Uterus (tissue), 4 donors: Measurements from ENCODE around the gene TMEM106B. TPM values are rescaled to one million over a fixed set of nuclear protein-coding genes. Genes with fewer than 3 reads are reported as not detected.

ENCODE experiments used
- DNase-seq, 2 donors: peaks; one replicate each; pipeline ENCODE4 v3.0.0-alpha.2; 2019 to 2020
- H3K27ac ChIP-seq, 2 donors: fragments of 200-600 bp; sonication (generic); 1 replicate in 1 of 2; 2 replicates in 1 of 2; pipeline ENCODE4 v1.5.1; 2016 to 2018
- H3K27me3 ChIP-seq, 2 donors: fragments of 200-600 bp; sonication (generic); one replicate each; pipeline ENCODE4 v1.5.1; 2018 to 2019; ENCODE audit warnings: control low read depth in 1 of 2
- H3K36me3 ChIP-seq, 2 donors: fragments of 200-600 bp; sonication (generic); one replicate each; pipeline ENCODE4 v1.5.1; 2019; ENCODE audit warnings: control low read depth in 1 of 2
- H3K4me1 ChIP-seq, 2 donors: fragments of 200-600 bp; sonication (generic); one replicate each; pipeline ENCODE4 v1.5.1; 2018 to 2019; ENCODE audit warnings: control low read depth in 1 of 2
- H3K4me3 ChIP-seq, 2 donors: fragments of 200-600 bp; sonication (generic); 1 replicate in 1 of 2; 2 replicates in 1 of 2; pipeline ENCODE4 v1.5.1; 2018 to 2019; ENCODE audit warnings: mild to moderate bottlenecking in 1 of 2
- H3K9me3 ChIP-seq, 2 donors: fragments of 200-600 bp; sonication (generic); one replicate each; pipeline ENCODE4 v1.5.1; 2019; ENCODE audit warnings: control low read depth in 1 of 2
- CTCF ChIP-seq, 4 experiments: fragments of 200-600 bp in 2 of 4; fragments of 450-650 bp in 2 of 4; sonication (generic) in 2 of 4; IDR thresholded peaks; one replicate each; pipeline ENCODE4 v1.5.1; 2016 to 2019; ENCODE audit warnings: antibody characterized with exemption in 4 of 4, mild to moderate bottlenecking in 2 of 4, moderate library complexity in 1 of 4
- POLR2A ChIP-seq, 2 donors: fragments of 450-650 bp; IDR thresholded peaks; one replicate each; pipeline ENCODE4 v1.6.1; 2016; ENCODE audit warnings: antibody characterized with exemption in 2 of 2, mild to moderate bottlenecking in 1 of 2, moderate library complexity in 1 of 2
- intact Hi-C: fragments of 100-400 bp; cut with DNase I; formaldehyde crosslinking; loops from one replicate; pipeline ENCODE4 v1.15.1; 2023; ENCODE audit warnings: low total_unique reads
- total RNA-seq, 4 donors: library from RNA; depleted of rRNA in 3 of 4; stranded (reverse); fragments of >200 nt in 3 of 4; gene quantifications; one replicate each; pipeline versions ENCODE4 v1.1.0 to v1.2.4, GENCODE V29; 2014 to 2023
- donor health status: DM: yes; HTN: yes; CAD: no.

Gene TMEM106B
- total RNA-seq, 4 donors from 2014 or later: 65.4 to 215 (median 76.0) TPM

GRCh38 chr7:12228024-12228423 is 16.9 kb downstream of the TMEM106B start:
- H3K36me3 ChIP-seq: no peaks in the 10 kb centered on the region
- TF ChIP-seq POLR2A (IDR thresholded peaks at IDR 0.05) (no peak), CTCF (IDR thresholded peaks at IDR 0.05) (no peak)
- no peaks in the 10 kb centered on the region for H3K27me3 ChIP-seq
- DNase-seq: no peak
- intact Hi-C loops: no loop called here
- no peaks in the 10 kb centered on the region for H3K9me3 ChIP-seq
- no peak overlapping the region for H3K27ac ChIP-seq
- H3K4me3 ChIP-seq: no peak overlapping the region
- no peaks in the 10 kb centered on the region for H3K4me1 ChIP-seq

GRCh38 chr7:12229046-12229445 is 18.0 kb downstream of the TMEM106B start:
- intact Hi-C loops: no loop called here
- no peaks in the 10 kb centered on the region for H3K27me3 ChIP-seq
- no peak for DNase-seq
- no peak overlapping the region for H3K4me3 ChIP-seq
- H3K4me1 ChIP-seq: no peaks in the 10 kb centered on the region
- no peak for TF ChIP-seq CTCF (IDR thresholded peaks at IDR 0.05)
- TF ChIP-seq POLR2A (IDR thresholded peaks at IDR 0.05): no peak
- no peaks in the 10 kb centered on the region for H3K36me3 ChIP-seq
- H3K9me3 ChIP-seq: no peaks in the 10 kb centered on the region
- no peak overlapping the region for H3K27ac ChIP-seq

- DNase-seq: no peak
- H3K4me3 ChIP-seq: no peak overlapping the region
- intact Hi-C loops: no loop called here
- TF ChIP-seq POLR2A (IDR thresholded peaks at IDR 0.05): no peak
- TF ChIP-seq CTCF (IDR thresholded peaks at IDR 0.05): no peak
- no peaks in the 10 kb centered on the region for H3K9me3 ChIP-seq
- no peaks in the 10 kb centered on the region for H3K36me3 ChIP-seq
- H3K4me1 ChIP-seq: no peaks in the 10 kb centered on the region
- no peak overlapping the region for H3K27ac ChIP-seq
- H3K27me3 ChIP-seq: no peaks in the 10 kb centered on the region
Measured at GRCh38 chr7:12231097-12231496, 20.0 kb downstream of the TMEM106B start.

- Histone ChIP-seq H3K9me3 (no peaks in the 10 kb centered on the region), H3K36me3 (no peaks in the 10 kb centered on the region), H3K4me3 (no peak overlapping the region), H3K4me1 (no peaks in the 10 kb centered on the region), H3K27ac (no peak overlapping the region), H3K27me3 (no peaks in the 10 kb centered on the region)
- TF ChIP-seq CTCF (IDR thresholded peaks at IDR 0.05) (no peak), POLR2A (IDR thresholded peaks at IDR 0.05) (no peak)
- intact Hi-C loops: no loop called here
- DNase-seq: no peak
Measured at GRCh38 chr7:12233175-12233574, 22.1 kb downstream of the TMEM106B start.

- Histone ChIP-seq H3K27ac (no peak overlapping the region), H3K27me3 (no peaks in the 10 kb centered on the region), H3K9me3 (no peaks in the 10 kb centered on the region), H3K36me3 (no peaks in the 10 kb centered on the region), H3K4me1 (no peaks in the 10 kb centered on the region), H3K4me3 (no peak overlapping the region)
- DNase-seq: no peak
- intact Hi-C loops: no loop called here
- TF ChIP-seq POLR2A (IDR thresholded peaks at IDR 0.05) (no peak), CTCF (IDR thresholded peaks at IDR 0.05) (no peak)
Measured at GRCh38 chr7:12234334-12234865, 23.3 kb downstream of the TMEM106B start.
